GM12874 (cell line): ENCODE data around the gene DEPDC5.

Source experiments
- CTCF ChIP-seq: IDR thresholded peaks from 2 replicates; pipeline ENCODE4 v1.5.1; 2011; ENCODE audit warnings: low read depth, mild to moderate bottlenecking, control low read depth, low read length, moderate library complexity; ENCODE audit not compliant: insufficient read depth

Gene DEPDC5

GRCh38 chr22:31753634-31754501 is at the start of gene DEPDC5:
TSS of gene DEPDC5 (plus strand) at chr22:31754019. CDS start at chr22:31754922, 903 bp downstream.
- no peak for TF ChIP-seq CTCF

GRCh38 chr22:31707519-31707918 is 46.3 kb upstream of the DEPDC5 start:
- TF ChIP-seq CTCF = no peak

GRCh38 chr22:31715147-31715778 is 38.6 kb upstream of the DEPDC5 start:
- no peak for TF ChIP-seq CTCF

- no peak for TF ChIP-seq CTCF
Measured at GRCh38 chr22:31719850-31720471, 33.9 kb upstream of the DEPDC5 start.

GRCh38 chr22:31723723-31724122 is 30.1 kb upstream of the DEPDC5 start:
- no peak for TF ChIP-seq CTCF

GRCh38 chr22:31726692-31727091 is 27.1 kb upstream of the DEPDC5 start:
- TF ChIP-seq CTCF = no peak

- TF ChIP-seq CTCF = no peak
Measured at GRCh38 chr22:31728857-31729256, 25.0 kb upstream of the DEPDC5 start.
